Endometrial microvascular endothelial cells (primary cell): Measurements from ENCODE around the gene SLBP. TPM values are rescaled to one million over a fixed set of nuclear protein-coding genes. Genes with fewer than 3 reads are reported as not detected.

Experiments
- in situ Hi-C: cut with HindIII; loops from 2 replicates; pipeline ENCODE4 v1.10.0; 2017; ENCODE audit warnings: low sequenced_read_pairs, low pct_unique_long_range_greater_than_20kb; ENCODE audit errors: inconsistent ontology term
- total RNA-seq: library from RNA; depleted of rRNA; stranded (reverse); fragments of >200 nt; gene quantifications from one replicate; pipeline ENCODE4 v1.2.3, GENCODE V29; 2015; ENCODE audit errors: inconsistent ontology term

SLBP gene
- total RNA-seq, 1 donor from 2014 or later: 81.0 TPM

DNA sequence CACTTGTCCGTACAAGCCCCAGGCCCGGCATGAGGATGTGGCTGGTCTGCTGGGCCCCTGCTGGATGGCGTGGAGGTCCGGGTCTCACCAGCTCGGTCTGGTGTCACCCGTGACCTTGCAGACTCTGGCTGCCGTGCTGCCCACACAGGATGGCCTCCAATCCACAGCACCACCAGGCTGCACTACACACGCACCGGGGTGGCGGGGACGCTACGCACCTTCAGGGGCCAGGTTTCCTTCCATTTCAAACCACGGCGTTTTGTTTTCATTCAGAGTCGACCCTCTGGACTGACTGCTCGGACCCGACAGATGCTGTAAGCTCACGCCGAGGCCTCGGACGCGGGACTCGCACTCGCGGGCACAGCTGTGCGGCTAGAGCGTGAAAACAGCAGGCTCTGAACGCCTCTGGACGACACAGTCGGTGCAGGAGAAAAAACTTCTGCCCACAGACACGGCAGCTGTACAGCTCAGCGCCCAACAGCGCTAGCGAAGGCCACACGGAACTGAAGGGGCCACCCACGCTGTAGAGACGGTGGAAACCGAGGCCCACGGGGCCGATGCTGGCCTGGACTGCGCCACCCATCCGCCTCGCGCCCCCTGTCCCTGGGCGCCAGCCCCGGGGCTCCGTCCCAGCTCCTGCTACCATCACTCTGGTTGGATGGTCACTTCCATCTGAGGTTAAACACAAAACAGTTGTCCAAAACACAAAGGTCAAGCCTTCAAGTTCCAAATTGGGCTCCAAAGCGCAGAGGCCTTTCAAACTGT is 68.0 kb downstream of the SLBP start:
- in situ Hi-C loops: no loop called here

Other genes starting within 250 kb of the SLBP start
- gene FAM53A, start 28.0 kb downstream of the SLBP start, total RNA-seq: 1.6 TPM
- 34.5 TPM for gene TMEM129, start 9.0 kb upstream of the SLBP start, total RNA-seq
- 62.5 TPM for gene TACC3, start 9.2 kb upstream of the SLBP start, total RNA-seq
- gene FGFR3, start 81.0 kb upstream of the SLBP start, total RNA-seq: 0.19 TPM
- 53.4 TPM for gene LETM1, start 143.8 kb upstream of the SLBP start, total RNA-seq
- gene NSD2, start 159.1 kb upstream of the SLBP start, total RNA-seq: 68.2 TPM